Measurements from ENCODE around the gene ETS2. TPM values are rescaled to one million over a fixed set of nuclear protein-coding genes. Genes with fewer than 3 reads are reported as not detected.
"Not testable (repeated sequence)": the region's sequence is repeated elsewhere in the genome, so short reads cannot be mapped to it uniquely, and the experiment has no call there.

The ETS2 gene
- total RNA-seq, 2 experiments from 2014 or later, result 44.7 to 61.9 TPM

DNA sequence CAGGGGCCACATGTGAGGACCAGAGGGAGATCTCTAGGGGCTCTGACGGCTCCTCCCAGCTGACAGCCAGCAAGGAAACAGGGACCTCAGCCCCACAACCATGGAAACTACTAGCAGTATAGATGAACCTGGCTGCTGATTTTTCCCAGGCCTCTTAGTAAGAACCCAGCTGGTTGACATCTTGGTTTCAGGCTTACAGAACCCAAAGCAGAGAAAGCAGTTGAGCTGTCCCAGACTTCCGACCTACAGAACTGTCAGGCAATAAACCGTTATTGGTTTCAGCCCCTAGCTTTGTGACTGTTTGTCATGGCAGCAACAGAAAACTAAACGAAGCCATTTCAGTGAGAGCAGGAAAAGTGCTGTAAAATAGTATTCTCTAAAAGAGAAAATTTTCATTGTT lies 36.4 kb downstream of the ETS2 start:
- intact Hi-C loops (cut with DNase I, micrococcal nuclease), result no loop called here
- no peak overlapping the region for H3K27ac Mint-ChIP-seq
- H3K27me3 Mint-ChIP-seq, result no peaks in the 10 kb centered on the region
- DNase-seq (no peak), ATAC-seq (no peak)
- CTCF ChIA-PET, result interaction anchor here (0.8 kb wide), 1 partner anchor 10 kb away, joined by 3 read pairs; no protein-coding TSS in a partner anchor
- peaks cover 28% of the 10 kb centered on the region for H3K4me1 Mint-ChIP-seq
- no peaks in the 10 kb centered on the region for H3K36me3 Mint-ChIP-seq (ENCODE audit: low read depth)
- no peaks in the 10 kb centered on the region for H3K9me3 Mint-ChIP-seq (ENCODE audit: low read depth)
- POLR2A ChIA-PET, result no interaction called here
- no peak overlapping the region for H3K4me3 Mint-ChIP-seq

DNA sequence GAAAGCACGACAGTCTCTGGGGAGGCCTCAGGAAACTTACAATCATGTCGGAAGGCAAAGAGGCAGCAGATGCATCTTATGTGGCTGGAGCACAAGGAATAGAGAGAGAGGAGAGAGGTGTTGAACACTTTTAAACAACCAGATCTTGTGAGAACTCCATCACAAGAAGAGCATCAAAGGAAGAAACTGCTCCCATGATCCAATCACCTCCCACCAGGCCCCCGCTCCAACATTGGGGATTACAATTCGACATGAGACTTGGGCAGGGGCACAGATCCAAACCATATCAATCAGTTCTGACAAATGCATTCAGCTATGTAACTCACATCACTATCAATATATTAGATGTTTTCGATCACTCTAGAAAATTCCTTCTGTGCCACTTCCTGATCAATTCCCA lies 37.6 kb downstream of the ETS2 start:
- Mint-ChIP-seq H3K27me3 (no peaks in the 10 kb centered on the region), H3K36me3 (ENCODE audit: low read depth) (no peaks in the 10 kb centered on the region), H3K9me3 (ENCODE audit: low read depth) (no peaks in the 10 kb centered on the region), H3K27ac (no peak overlapping the region), H3K4me3 (no peak overlapping the region), H3K4me1 (peaks cover 21% of the 10 kb centered on the region)
- POLR2A ChIA-PET, result no interaction called here
- no peak for DNase-seq
- intact Hi-C loops (cut with DNase I, micrococcal nuclease), result no loop called here
- no peak for ATAC-seq
- CTCF ChIA-PET, result interaction anchor here (0.5 kb wide), 1 partner anchor 327 kb away, joined by 4 read pairs; no protein-coding TSS in a partner anchor

DNA sequence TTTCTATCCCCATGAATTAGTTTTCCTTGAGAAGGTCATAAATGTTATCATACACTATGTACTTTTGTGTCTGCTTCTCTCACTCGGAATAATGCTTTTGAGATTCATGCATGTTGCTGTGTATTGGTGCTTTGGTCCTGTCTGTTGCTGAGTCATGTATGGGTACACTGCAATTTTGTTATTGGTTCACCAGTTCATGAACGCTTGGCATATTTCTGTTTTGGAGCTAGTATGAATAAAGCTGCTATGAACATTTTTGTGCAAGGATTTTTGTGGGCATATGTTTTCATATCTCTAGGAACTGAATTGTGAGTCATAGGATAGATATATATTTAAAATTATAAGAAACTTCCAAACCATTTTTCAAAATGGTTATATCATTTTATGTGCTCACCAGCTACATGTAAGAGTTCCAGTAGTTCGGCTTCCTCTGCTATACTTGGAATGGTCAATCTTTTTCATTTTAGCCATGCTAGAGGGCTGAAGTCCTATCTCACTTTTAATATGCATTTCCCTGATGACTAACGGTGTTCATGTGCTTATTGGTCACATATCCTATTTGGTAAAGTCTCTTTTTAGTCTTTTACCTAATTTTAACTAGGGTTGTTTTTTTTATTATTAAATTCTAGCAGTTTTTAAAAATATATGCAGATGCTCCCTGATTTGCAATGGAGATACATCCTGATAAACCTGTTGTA lies 38.2 kb downstream of the ETS2 start:
- Mint-ChIP-seq H3K9me3 (ENCODE audit: low read depth) (no peaks in the 10 kb centered on the region), H3K27me3 (no peaks in the 10 kb centered on the region), H3K27ac (no peak overlapping the region), H3K4me3 (no peak overlapping the region), H3K36me3 (ENCODE audit: low read depth) (no peaks in the 10 kb centered on the region), H3K4me1 (peaks cover 18% of the 10 kb centered on the region)
- intact Hi-C loops (cut with DNase I, micrococcal nuclease), result no loop called here
- DNase-seq (no peak), ATAC-seq (no peak)
- POLR2A ChIA-PET, result no interaction called here
- CTCF ChIA-PET, result interaction anchor here (0.5 kb wide), 1 partner anchor 327 kb away, joined by 4 read pairs; no protein-coding TSS in a partner anchor

DNA sequence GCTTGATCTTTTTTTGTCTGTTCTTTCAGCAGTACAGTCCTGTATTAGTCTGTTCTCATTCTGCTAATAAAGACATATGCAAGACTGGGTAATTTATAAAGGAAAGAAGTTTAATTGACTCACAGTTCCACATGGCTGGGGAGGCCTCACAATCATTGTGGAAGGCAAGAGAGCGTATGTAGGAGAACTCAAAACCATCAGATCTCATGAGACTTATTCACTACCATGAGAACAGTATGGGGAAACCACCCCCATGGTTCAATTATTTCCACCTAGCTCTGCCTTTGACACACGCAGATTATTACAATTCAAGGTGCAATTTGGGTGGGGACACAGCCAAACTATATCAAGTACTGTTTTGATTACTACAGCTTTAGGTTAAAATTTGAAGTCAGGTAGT lies 39.6 kb downstream of the ETS2 start:
- H3K27ac Mint-ChIP-seq; H3K36me3 Mint-ChIP-seq (ENCODE audit: low read depth); H3K4me3 Mint-ChIP-seq; DNase-seq; POLR2A ChIA-PET; CTCF ChIA-PET; H3K27me3 Mint-ChIP-seq; intact Hi-C loops (cut with DNase I, micrococcal nuclease); H3K9me3 Mint-ChIP-seq (ENCODE audit: low read depth); ATAC-seq; H3K4me1 Mint-ChIP-seq: not testable (repeated sequence)

DNA sequence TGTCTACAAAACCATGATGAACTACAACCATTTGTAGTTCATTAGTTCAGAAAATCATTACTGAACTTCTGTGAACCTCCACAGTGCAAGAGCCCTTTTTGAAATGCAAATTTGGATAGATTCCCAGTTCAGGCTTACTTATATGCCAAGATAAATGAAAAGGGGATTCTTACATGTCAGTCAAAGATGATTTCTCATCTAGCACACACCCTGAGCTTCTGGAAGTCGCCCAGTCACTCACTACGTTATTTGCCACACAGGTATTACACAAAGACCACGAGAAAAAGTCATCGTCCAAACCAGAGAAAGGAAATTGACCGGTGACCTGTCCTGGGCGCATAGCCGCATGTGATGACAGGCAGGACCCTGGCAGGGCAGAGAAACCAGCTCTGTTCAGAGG lies 41.8 kb downstream of the ETS2 start:
- POLR2A ChIA-PET, result no interaction called here
- Mint-ChIP-seq H3K9me3 (ENCODE audit: low read depth) (no peaks in the 10 kb centered on the region), H3K4me1 (no peaks in the 10 kb centered on the region), H3K4me3 (no peak overlapping the region), H3K36me3 (ENCODE audit: low read depth) (no peaks in the 10 kb centered on the region), H3K27ac (no peak overlapping the region), H3K27me3 (no peaks in the 10 kb centered on the region)
- no peak for ATAC-seq
- no peak for DNase-seq
- intact Hi-C loops (cut with DNase I, micrococcal nuclease), result no loop called here
- CTCF ChIA-PET, result no interaction called here

DNA sequence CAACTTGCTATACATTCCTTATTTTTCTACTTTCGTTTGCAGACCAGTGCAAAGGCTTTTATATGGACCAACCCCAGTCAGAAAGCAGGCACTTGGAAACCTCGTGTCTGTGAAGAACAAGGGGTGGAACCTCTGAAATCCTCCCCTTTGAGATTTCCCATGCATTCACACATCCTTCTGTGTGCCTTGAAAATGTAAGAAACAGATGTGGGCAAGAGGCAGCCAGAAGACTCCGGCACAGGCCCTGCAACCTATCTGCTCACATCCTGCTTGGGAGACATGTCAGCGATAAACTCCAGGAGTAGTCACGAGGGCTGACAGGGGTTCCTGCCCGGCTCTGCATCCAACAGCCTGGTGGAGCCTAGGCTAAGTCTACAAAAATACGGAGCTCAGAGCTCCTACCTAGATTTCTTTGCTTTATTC lies 42.5 kb downstream of the ETS2 start:
- Mint-ChIP-seq H3K4me3 (no peak overlapping the region), H3K36me3 (ENCODE audit: low read depth) (no peaks in the 10 kb centered on the region), H3K27ac (no peak overlapping the region), H3K27me3 (no peaks in the 10 kb centered on the region), H3K4me1 (no peaks in the 10 kb centered on the region), H3K9me3 (ENCODE audit: low read depth) (no peaks in the 10 kb centered on the region)
- no peak for DNase-seq
- intact Hi-C loops (cut with DNase I, micrococcal nuclease), result no loop called here
- ATAC-seq, result no peak
- CTCF ChIA-PET, result no interaction called here
- POLR2A ChIA-PET, result no interaction called here

DNA sequence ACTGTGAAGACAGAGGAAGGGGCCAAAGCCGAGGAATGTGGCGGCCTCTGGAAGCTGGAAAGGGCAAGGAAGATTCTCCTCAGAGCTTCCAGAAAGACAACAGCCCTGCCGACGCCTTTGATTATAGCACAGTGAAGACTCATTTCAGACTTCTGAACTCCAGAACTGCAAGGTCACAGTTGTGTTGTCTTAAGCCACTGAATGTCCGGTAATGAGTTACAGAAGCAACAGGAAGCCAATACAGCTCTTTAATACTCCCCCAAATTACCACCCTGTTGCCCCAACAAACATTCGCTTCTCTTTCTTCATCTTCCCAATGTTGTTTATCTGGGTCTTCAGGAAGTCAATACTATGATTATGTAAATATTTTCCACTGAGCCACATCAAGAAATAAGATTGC lies 44.0 kb downstream of the ETS2 start:
- Mint-ChIP-seq H3K27ac (no peak overlapping the region), H3K4me1 (no peaks in the 10 kb centered on the region), H3K9me3 (ENCODE audit: low read depth) (no peaks in the 10 kb centered on the region), H3K36me3 (ENCODE audit: low read depth) (no peaks in the 10 kb centered on the region), H3K4me3 (no peak overlapping the region), H3K27me3 (no peaks in the 10 kb centered on the region)
- intact Hi-C loops (cut with DNase I, micrococcal nuclease), result no loop called here
- no peak for ATAC-seq
- no peak for DNase-seq
- POLR2A ChIA-PET, result no interaction called here
- CTCF ChIA-PET, result interaction anchor here (0.5 kb wide), 1 partner anchor 32 kb away, joined by 6 read pairs; no protein-coding TSS in a partner anchor

DNA sequence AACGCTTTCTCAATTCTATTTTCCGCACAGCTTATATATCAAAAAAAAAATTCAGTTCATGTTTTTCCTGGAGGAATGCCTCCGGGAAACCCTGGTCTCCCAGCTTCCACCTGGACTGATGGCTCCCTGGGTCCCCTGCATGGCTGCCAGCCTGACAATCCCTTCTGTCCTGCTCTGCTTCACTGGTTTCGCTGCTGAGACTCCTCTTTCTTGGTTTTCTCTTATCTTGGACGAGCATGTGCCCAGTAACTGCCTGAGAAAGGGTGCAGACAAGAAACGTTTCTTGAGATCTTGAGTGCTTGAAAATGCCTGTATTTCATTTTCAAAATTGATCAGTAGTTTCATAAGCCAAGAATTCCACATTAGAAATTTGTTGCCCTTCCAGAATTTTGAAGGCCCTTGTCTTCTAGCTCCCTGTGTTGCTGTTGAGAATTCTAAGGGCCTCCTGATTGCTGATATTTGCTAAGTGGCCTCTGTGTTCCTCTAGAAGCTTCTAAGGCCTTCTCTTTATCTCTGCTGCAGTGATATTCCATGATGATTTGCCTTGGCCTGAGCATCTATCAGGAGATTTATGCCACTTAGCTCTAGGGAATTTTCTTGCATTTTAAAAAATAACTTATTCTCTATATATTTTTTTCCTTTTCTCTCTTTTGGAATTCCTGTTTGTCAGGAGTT lies 44.7 kb downstream of the ETS2 start:
- Mint-ChIP-seq H3K4me1 (no peaks in the 10 kb centered on the region), H3K27me3 (no peaks in the 10 kb centered on the region), H3K36me3 (ENCODE audit: low read depth) (no peaks in the 10 kb centered on the region), H3K9me3 (ENCODE audit: low read depth) (no peaks in the 10 kb centered on the region), H3K4me3 (no peak overlapping the region), H3K27ac (no peak overlapping the region)
- DNase-seq, result no peak
- ChIA-PET POLR2A (no interaction called here), CTCF (interaction anchor here (0.5 kb wide), 1 partner anchor 32 kb away, joined by 6 read pairs; no protein-coding TSS in a partner anchor)
- ATAC-seq, result no peak
- intact Hi-C loops (cut with DNase I, micrococcal nuclease), result no loop called here

DNA sequence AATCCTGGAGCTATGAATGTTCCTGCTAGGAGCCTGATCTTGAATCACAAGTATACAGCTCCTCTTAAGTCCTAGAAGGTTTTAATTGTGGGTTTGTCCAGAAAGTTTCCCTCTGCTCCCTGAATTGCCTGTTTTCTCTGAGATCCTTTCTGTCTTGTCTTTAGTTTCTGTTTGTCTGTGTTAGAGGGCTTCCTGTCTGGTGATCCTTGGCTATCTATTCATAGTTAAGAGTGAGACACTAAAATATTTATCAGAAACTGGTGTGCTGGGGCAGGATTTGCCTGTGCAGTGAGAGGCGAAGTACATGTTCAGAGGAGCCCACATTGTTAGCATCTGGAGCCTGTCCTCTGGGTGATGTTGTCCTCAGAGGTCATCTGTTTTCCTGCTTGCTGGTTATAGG lies 45.4 kb downstream of the ETS2 start:
- Mint-ChIP-seq H3K9me3 (ENCODE audit: low read depth) (no peaks in the 10 kb centered on the region), H3K27me3 (no peaks in the 10 kb centered on the region), H3K4me3 (no peak overlapping the region), H3K27ac (no peak overlapping the region), H3K4me1 (no peaks in the 10 kb centered on the region), H3K36me3 (ENCODE audit: low read depth) (no peaks in the 10 kb centered on the region)
- no peak for ATAC-seq
- no peak for DNase-seq
- ChIA-PET POLR2A (no interaction called here), CTCF (interaction anchor here (0.7 kb wide), 1 partner anchor 103 kb away, joined by 3 read pairs; no protein-coding TSS in a partner anchor)
- intact Hi-C loops (cut with DNase I, micrococcal nuclease), result no loop called here

DNA sequence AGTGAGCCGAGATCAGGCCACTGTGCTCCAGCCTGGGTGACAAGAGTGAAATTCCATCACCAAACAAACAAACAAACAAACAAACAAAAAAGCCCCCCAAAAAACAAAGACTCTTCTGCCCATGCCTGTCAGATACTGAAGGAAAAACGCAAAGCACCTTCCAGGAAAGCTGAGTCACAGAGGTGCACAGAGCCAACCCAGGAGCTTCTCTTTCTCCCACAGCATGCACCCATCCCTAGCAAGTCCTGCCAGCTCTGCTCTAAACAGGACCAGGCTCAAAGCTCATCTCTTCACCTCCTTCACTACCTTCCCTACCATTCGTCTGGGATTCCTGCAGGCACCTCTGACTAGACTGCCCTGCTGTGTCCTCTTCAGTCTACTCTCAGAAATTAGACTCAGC lies 46.5 kb downstream of the ETS2 start:
- Mint-ChIP-seq H3K27ac (no peak overlapping the region), H3K36me3 (ENCODE audit: low read depth) (no peaks in the 10 kb centered on the region), H3K4me1 (no peaks in the 10 kb centered on the region), H3K27me3 (no peaks in the 10 kb centered on the region), H3K4me3 (no peak overlapping the region), H3K9me3 (ENCODE audit: low read depth) (no peaks in the 10 kb centered on the region)
- DNase-seq (no peak), ATAC-seq (no peak)
- CTCF ChIA-PET, result interaction anchor here (1.1 kb wide), 1 partner anchor 683 kb away, joined by 3 read pairs; no protein-coding TSS in a partner anchor
- POLR2A ChIA-PET, result no interaction called here
- intact Hi-C loops (cut with DNase I, micrococcal nuclease), result no loop called here

DNA sequence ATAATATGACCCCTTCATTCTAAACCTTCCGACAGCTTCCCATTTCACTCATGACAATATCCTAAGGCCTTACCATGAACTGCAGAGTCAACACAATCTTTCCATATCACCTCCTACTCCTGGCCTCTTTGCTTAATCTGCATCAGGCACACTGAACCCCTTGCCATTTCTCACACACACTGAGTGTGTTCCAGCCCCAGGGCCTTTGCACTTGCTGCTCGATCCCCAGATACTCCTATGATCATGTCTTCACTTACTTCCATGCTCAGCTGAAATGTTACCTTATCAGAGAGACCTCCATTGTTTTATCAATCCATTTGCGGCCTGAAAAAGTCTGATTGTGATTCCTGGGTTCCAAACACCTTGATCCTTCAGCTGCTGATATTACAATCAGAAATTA lies 47.0 kb downstream of the ETS2 start:
- ChIA-PET POLR2A (no interaction called here), CTCF (interaction anchor here (1.1 kb wide), 1 partner anchor 683 kb away, joined by 3 read pairs; no protein-coding TSS in a partner anchor)
- ATAC-seq (no peak), DNase-seq (no peak)
- H3K9me3 Mint-ChIP-seq (ENCODE audit: low read depth), result no peaks in the 10 kb centered on the region
- no peaks in the 10 kb centered on the region for H3K4me1 Mint-ChIP-seq
- no peak overlapping the region for H3K4me3 Mint-ChIP-seq
- intact Hi-C loops (cut with DNase I, micrococcal nuclease), result no loop called here
- H3K27ac Mint-ChIP-seq, result no peak overlapping the region
- H3K36me3 Mint-ChIP-seq (ENCODE audit: low read depth), result no peaks in the 10 kb centered on the region
- H3K27me3 Mint-ChIP-seq, result no peaks in the 10 kb centered on the region

DNA sequence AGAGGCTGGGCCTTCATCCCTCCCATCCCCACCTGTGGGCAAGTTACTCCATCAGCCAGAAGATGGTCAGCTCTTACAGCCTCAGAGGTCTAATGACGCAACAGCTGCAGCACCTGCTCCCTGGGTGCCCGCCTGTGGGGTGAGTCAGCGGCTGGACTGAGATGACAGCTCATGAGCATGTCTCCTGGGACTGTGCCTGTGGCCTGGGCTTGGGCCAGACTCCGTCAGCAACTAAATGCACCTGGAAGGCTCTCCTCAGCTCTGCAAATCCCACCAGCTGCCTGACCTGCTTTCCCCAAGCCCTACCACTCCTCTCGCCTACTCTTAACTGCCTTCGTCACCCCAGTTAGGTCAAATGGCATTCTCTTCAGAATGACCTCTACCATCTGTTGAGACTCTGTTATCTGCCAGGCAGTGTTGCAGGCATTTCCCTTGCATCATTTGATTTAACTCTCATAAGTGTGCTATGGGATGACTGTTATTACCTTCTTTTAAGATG lies 47.7 kb downstream of the ETS2 start:
- DNase-seq (no peak), ATAC-seq (no peak)
- no peaks in the 10 kb centered on the region for H3K4me1 Mint-ChIP-seq
- no peaks in the 10 kb centered on the region for H3K36me3 Mint-ChIP-seq (ENCODE audit: low read depth)
- CTCF ChIA-PET, result no interaction called here
- no peaks in the 10 kb centered on the region for H3K9me3 Mint-ChIP-seq (ENCODE audit: low read depth)
- H3K27me3 Mint-ChIP-seq, result no peaks in the 10 kb centered on the region
- POLR2A ChIA-PET, result no interaction called here
- intact Hi-C loops (cut with DNase I, micrococcal nuclease), result no loop called here
- H3K27ac Mint-ChIP-seq, result no peak overlapping the region
- H3K4me3 Mint-ChIP-seq, result no peak overlapping the region

All from activated CD4-positive, alpha-beta T cell treated with anti-CD3 and anti-CD28 coated beads for 36 hours (primary cell).